Panc1 (cell line): Measurements from ENCODE around the gene FKBP9.
"Not testable (repeated sequence)": the region's sequence is repeated elsewhere in the genome, so short reads cannot be mapped to it uniquely, and the experiment has no call there.

Experiments
- POLR2AphosphoS5 ChIP-seq: IDR thresholded peaks from 2 replicates; pipeline ENCODE4 v1.6.1; 2012; ENCODE audit warnings: mild to moderate bottlenecking, low read depth, low read length, moderate library complexity
- REST ChIP-seq, 2 experiments: IDR thresholded peaks; 2 replicates each; pipeline ENCODE4 v1.6.1; 2011 to 2012; ENCODE audit warnings: low read depth in 2 of 2, control low read depth in 1 of 2, low read length in 1 of 2, mild to moderate bottlenecking in 1 of 2, moderate library complexity in 1 of 2; ENCODE audit not compliant: insufficient read depth in 1 of 2
- SIN3A ChIP-seq: IDR thresholded peaks from 2 replicates; pipeline ENCODE4 v1.6.1; 2012; ENCODE audit warnings: low read depth, mild to moderate bottlenecking, low read length, moderate library complexity, borderline replicate concordance; ENCODE audit not compliant: insufficient read depth
- TCF7L2 ChIP-seq: IDR thresholded peaks from 2 replicates; pipeline ENCODE4 v1.6.1; 2011; ENCODE audit warnings: mild to moderate bottlenecking, low read depth, low read length, inconsistent platforms
- TF ChIP-seq, protein P1 (sequence below): fragments of 450-650 bp; IDR thresholded peaks from 2 replicates; pipeline ENCODE4 v1.5.1; 2017; ENCODE audit warnings: mild to moderate bottlenecking

DNA sequence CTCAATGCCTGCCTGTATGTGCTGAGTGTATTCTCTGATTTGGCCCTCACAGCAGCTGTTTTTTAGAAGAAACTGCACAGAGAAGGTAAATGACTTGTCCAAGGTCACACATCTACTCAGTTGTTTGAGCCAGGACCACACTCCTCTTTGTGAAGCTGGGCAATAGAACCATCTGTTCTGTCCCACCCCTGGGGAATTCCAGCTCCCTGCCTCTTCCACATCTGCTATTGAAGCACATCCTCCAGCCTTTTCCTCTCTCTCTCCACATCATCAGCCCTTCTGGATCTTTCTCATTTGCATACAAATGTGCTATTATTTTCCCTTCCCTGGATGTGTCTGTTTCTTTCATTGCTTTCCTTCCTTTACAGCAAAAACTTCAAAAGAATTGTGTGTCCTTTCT, 45.9 kb downstream of the FKBP9 start:
- TF ChIP-seq, protein P1, sequence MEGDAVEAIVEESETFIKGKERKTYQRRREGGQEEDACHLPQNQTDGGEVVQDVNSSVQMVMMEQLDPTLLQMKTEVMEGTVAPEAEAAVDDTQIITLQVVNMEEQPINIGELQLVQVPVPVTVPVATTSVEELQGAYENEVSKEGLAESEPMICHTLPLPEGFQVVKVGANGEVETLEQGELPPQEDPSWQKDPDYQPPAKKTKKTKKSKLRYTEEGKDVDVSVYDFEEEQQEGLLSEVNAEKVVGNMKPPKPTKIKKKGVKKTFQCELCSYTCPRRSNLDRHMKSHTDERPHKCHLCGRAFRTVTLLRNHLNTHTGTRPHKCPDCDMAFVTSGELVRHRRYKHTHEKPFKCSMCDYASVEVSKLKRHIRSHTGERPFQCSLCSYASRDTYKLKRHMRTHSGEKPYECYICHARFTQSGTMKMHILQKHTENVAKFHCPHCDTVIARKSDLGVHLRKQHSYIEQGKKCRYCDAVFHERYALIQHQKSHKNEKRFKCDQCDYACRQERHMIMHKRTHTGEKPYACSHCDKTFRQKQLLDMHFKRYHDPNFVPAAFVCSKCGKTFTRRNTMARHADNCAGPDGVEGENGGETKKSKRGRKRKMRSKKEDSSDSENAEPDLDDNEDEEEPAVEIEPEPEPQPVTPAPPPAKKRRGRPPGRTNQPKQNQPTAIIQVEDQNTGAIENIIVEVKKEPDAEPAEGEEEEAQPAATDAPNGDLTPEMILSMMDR: not testable (repeated sequence)
- not testable (repeated sequence) for TF ChIP-seq TCF7L2; POLR2AphosphoS5; SIN3A; REST (IDR thresholded peaks at IDR 0.05; ENCODE audit: insufficient read depth in 1 of 2, low read depth in 2 of 2, low read length in 1 of 2)
